LHCN-M2 (cell line): ENCODE data around the gene TMEM30A. TPM values are rescaled to one million over a fixed set of nuclear protein-coding genes. Genes with fewer than 3 reads are reported as not detected.

Source experiments
- DNase-seq: peaks from one replicate; pipeline ENCODE4 v3.0.0-alpha.2; 2012; ENCODE audit warnings: low read depth
- total RNA-seq: library from RNA; depleted of rRNA; stranded (reverse); fragments of >200 nt; gene quantifications from 2 replicates; pipeline ENCODE4 v1.2.3, GENCODE V29; 2014

Gene TMEM30A
- total RNA-seq, 1 experiment from 2014 or later: 111 TPM

- no peak for DNase-seq
Measured at GRCh38 chr6:75263401-75263750, 21.2 kb downstream of the TMEM30A start.

- DNase-seq: no peak
Measured at GRCh38 chr6:75262716-75263400, 21.7 kb downstream of the TMEM30A start.

GRCh38 chr6:75261299-75261698, 23.3 kb downstream of the TMEM30A start:
- no peak for DNase-seq

GRCh38 chr6:75257343-75258087, 27.1 kb downstream of the TMEM30A start:
- DNase-seq: no peak

GRCh38 chr6:75250552-75250951, 34.0 kb downstream of the TMEM30A start:
- DNase-seq: no peak

GRCh38 chr6:75249837-75250236, 34.8 kb downstream of the TMEM30A start:
- no peak for DNase-seq

- no peak for DNase-seq
Measured at GRCh38 chr6:75246386-75246785, 38.2 kb downstream of the TMEM30A start.

GRCh38 chr6:75244063-75244584, 40.5 kb downstream of the TMEM30A start:
- DNase-seq: no peak

- peak; percentile 97 for DNase-seq
Measured at GRCh38 chr6:75243333-75244062, 41.1 kb downstream of the TMEM30A start, which contains the start of gene COX7A2. COX7A2 (minus strand) TSS chr6:75243801; CDS start chr6:75243734, 67 bp downstream.

- no peak for DNase-seq
Measured at GRCh38 chr6:75236630-75237029, 48.0 kb downstream of the TMEM30A start.

- DNase-seq: no peak
Measured at GRCh38 chr6:75235271-75235670, 49.3 kb downstream of the TMEM30A start.

- no peak for DNase-seq
Measured at GRCh38 chr6:75234126-75234865, 50.3 kb downstream of the TMEM30A start.

- DNase-seq: no peak
Measured at GRCh38 chr6:75233092-75233615, 51.4 kb downstream of the TMEM30A start.

- peak; percentile 54 for DNase-seq
Measured at GRCh38 chr6:75230484-75231325, 53.9 kb downstream of the TMEM30A start.

- no peak for DNase-seq
Measured at GRCh38 chr6:75224303-75224926, 60.2 kb downstream of the TMEM30A start.

GRCh38 chr6:75223428-75223827, 61.2 kb downstream of the TMEM30A start:
- DNase-seq: no peak

GRCh38 chr6:75222261-75222660, 62.3 kb downstream of the TMEM30A start:
- no peak for DNase-seq

GRCh38 chr6:75221116-75221515, 63.5 kb downstream of the TMEM30A start:
- no peak for DNase-seq

GRCh38 chr6:75220357-75220756, 64.2 kb downstream of the TMEM30A start:
- DNase-seq: no peak

GRCh38 chr6:75219263-75219662, 65.3 kb downstream of the TMEM30A start:
- DNase-seq: no peak
